ENCODE measurements around the gene RABL3.

Gene RABL3

DNA sequence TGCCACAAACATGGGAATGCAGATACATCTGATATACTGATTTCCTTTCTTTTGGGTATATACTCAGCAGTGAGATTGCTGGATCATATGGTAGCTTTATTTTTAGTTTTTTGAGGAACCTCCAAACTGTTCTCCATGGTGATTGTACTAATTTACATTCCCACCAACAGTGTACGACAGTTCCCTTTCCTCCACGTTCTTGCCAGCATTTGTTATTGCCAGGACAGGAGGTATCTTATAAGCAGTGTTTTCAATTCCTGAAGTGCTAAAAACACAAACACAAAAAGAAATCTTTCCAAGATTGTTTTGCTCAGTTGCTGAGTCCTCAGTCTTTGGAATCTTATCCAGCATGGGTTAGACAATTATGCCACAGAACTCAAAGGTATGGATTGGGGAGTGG, 13.7 kb upstream of the RABL3 start:
- H3K9ac ChIP-seq (ENCODE audit: low read depth, low read length, poor library complexity, severe bottlenecking): no peak overlapping the region
- peaks cover 16% of the 10 kb centered on the region; the same call in 1 of the 2 replicates for H3K36me3 ChIP-seq (ENCODE audit: insufficient read depth, low read length)
- H3K79me2 ChIP-seq (ENCODE audit: insufficient read depth, low read length): peaks cover 21% of the 10 kb centered on the region
- no peaks in the 10 kb centered on the region for H3K9me2 ChIP-seq (replicated peaks; ENCODE audit: low read depth, low read length)
- no peaks in the 10 kb centered on the region; the same call in 1 of the 2 replicates for H3K9me3 ChIP-seq (ENCODE audit: insufficient read depth, low read depth, low read length)
- no peak for TF ChIP-seq EZH2phosphoT487 (IDR thresholded peaks at IDR 0.05; ENCODE audit: borderline replicate concordance)
- TF ChIP-seq, protein P1, sequence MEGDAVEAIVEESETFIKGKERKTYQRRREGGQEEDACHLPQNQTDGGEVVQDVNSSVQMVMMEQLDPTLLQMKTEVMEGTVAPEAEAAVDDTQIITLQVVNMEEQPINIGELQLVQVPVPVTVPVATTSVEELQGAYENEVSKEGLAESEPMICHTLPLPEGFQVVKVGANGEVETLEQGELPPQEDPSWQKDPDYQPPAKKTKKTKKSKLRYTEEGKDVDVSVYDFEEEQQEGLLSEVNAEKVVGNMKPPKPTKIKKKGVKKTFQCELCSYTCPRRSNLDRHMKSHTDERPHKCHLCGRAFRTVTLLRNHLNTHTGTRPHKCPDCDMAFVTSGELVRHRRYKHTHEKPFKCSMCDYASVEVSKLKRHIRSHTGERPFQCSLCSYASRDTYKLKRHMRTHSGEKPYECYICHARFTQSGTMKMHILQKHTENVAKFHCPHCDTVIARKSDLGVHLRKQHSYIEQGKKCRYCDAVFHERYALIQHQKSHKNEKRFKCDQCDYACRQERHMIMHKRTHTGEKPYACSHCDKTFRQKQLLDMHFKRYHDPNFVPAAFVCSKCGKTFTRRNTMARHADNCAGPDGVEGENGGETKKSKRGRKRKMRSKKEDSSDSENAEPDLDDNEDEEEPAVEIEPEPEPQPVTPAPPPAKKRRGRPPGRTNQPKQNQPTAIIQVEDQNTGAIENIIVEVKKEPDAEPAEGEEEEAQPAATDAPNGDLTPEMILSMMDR (conservative IDR thresholded peaks at IDR 0.05; ENCODE audit: low read length): no peak
- H2AFZ ChIP-seq (ENCODE audit: low read length): no peak overlapping the region
- H3K4me3 ChIP-seq (ENCODE audit: low read length, poor library complexity, severe bottlenecking): no peak overlapping the region
- no peak overlapping the region for H3K4me2 ChIP-seq (ENCODE audit: low read depth, low read length, poor library complexity, severe bottlenecking)
- no peaks in the 10 kb centered on the region for H3K27me3 ChIP-seq (ENCODE audit: insufficient read depth, low read length, poor library complexity, severe bottlenecking)
- no peaks in the 10 kb centered on the region for H4K20me1 ChIP-seq (ENCODE audit: insufficient read depth, low read length, poor library complexity, severe bottlenecking)
- H3F3A ChIP-seq (ENCODE audit: low read depth): no peaks in the 10 kb centered on the region
- peaks cover 10% of the 10 kb centered on the region for H3K4me1 ChIP-seq (ENCODE audit: insufficient read depth, low read length, poor library complexity, severe bottlenecking)

DNA sequence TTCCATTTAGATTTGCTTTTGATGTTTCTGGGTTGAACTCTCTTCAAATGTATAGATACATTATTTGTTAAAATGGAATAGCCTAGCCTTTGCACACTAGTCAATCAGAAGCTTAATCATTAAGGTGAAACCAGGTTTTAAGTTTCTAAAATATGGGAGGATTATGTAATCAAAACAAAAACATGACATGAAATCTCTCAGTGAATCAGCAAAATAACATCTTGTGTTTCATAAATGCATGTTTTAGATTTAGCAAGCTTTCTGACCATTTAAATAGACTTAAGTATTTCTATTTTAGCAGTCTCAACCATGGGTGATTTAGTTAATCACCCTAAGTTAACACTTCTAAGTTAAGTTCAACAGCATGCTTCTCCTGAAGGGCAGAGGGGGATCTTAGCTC, 11.5 kb upstream of the RABL3 start:
- Histone ChIP-seq H4K20me1 (ENCODE audit: insufficient read depth, low read length, poor library complexity, severe bottlenecking) (no peaks in the 10 kb centered on the region), H3K4me3 (ENCODE audit: low read length, poor library complexity, severe bottlenecking) (peak overlapping the region; percentile 13), H2AFZ (ENCODE audit: low read length) (no peak overlapping the region), H3K9me2 (replicated peaks; ENCODE audit: low read depth, low read length) (no peaks in the 10 kb centered on the region), H3K36me3 (ENCODE audit: insufficient read depth, low read length) (peaks cover 23% of the 10 kb centered on the region; the same call in 1 of the 2 replicates), H3K79me2 (ENCODE audit: insufficient read depth, low read length) (peaks cover 25% of the 10 kb centered on the region), H3F3A (ENCODE audit: low read depth) (no peaks in the 10 kb centered on the region), H3K4me1 (ENCODE audit: insufficient read depth, low read length, poor library complexity, severe bottlenecking) (peaks cover 11% of the 10 kb centered on the region), H3K27me3 (ENCODE audit: insufficient read depth, low read length, poor library complexity, severe bottlenecking) (no peaks in the 10 kb centered on the region), H3K9ac (ENCODE audit: low read depth, low read length, poor library complexity, severe bottlenecking) (no peak overlapping the region), H3K9me3 (ENCODE audit: insufficient read depth, low read depth, low read length) (no peaks in the 10 kb centered on the region; the same call in 1 of the 2 replicates), H3K4me2 (ENCODE audit: low read depth, low read length, poor library complexity, severe bottlenecking) (peak overlapping the region; percentile 23)
- TF ChIP-seq, protein P1 (conservative IDR thresholded peaks at IDR 0.05; ENCODE audit: low read length): no peak
- TF ChIP-seq EZH2phosphoT487 (IDR thresholded peaks at IDR 0.05; ENCODE audit: borderline replicate concordance): no peak

DNA sequence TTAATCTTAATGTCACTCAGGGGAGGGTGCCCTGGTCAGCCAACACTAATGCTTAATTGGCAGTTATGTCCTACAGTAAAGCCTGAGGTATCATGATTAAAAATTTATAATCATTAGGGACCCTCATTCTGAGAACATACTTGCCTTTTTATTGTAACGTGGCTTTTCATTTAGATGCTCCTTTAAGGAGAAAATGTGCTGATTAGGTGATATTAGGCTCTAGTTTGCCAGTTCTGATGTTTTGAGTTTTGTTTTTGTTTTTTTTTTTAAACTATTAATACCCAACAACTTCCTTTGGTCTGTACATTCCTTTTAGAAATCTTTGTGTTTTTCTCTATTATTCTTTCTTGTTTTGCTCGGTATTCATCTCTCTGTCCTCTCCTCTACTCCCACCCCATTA, 10.5 kb upstream of the RABL3 start:
- Histone ChIP-seq H3K4me1 (ENCODE audit: insufficient read depth, low read length, poor library complexity, severe bottlenecking) (peaks cover 11% of the 10 kb centered on the region), H3K4me2 (ENCODE audit: low read depth, low read length, poor library complexity, severe bottlenecking) (peak overlapping the region; percentile 23), H4K20me1 (ENCODE audit: insufficient read depth, low read length, poor library complexity, severe bottlenecking) (no peaks in the 10 kb centered on the region), H3K27me3 (ENCODE audit: insufficient read depth, low read length, poor library complexity, severe bottlenecking) (no peaks in the 10 kb centered on the region), H3K9me2 (replicated peaks; ENCODE audit: low read depth, low read length) (no peaks in the 10 kb centered on the region), H2AFZ (ENCODE audit: low read length) (no peak overlapping the region), H3K36me3 (ENCODE audit: insufficient read depth, low read length) (peaks cover 23% of the 10 kb centered on the region; the same call in 1 of the 2 replicates), H3K9ac (ENCODE audit: low read depth, low read length, poor library complexity, severe bottlenecking) (no peak overlapping the region), H3K79me2 (ENCODE audit: insufficient read depth, low read length) (peaks cover 25% of the 10 kb centered on the region), H3F3A (ENCODE audit: low read depth) (no peaks in the 10 kb centered on the region), H3K9me3 (ENCODE audit: insufficient read depth, low read depth, low read length) (no peaks in the 10 kb centered on the region), H3K4me3 (ENCODE audit: low read length, poor library complexity, severe bottlenecking) (peak overlapping the region; percentile 13)
- no peak for TF ChIP-seq EZH2phosphoT487 (IDR thresholded peaks at IDR 0.05; ENCODE audit: borderline replicate concordance)
- TF ChIP-seq, protein P1 (conservative IDR thresholded peaks at IDR 0.05; ENCODE audit: low read length): no peak
